ENCODE data around the gene FOXP2. TPM values are rescaled to one million over a fixed set of nuclear protein-coding genes. Genes with fewer than 3 reads are reported as not detected.

The FOXP2 gene
- total and polyA plus RNA-seq, 4 donors, result 1.2 to 7.4 (median 5.7) TPM

- Histone ChIP-seq H3K4me1 (ENCODE audit: control insufficient read depth in 4 of 4, insufficient read depth in 4 of 4, low read length in 3 of 4) (peaks cover 2 to 5% (median 4%) of the 10 kb centered on the region in 4 donors), H3K9me3 (ENCODE audit: control insufficient read depth in 4 of 4, low read length in 3 of 4) (no peaks in the 10 kb centered on the region), H3K36me3 (ENCODE audit: control insufficient read depth in 4 of 4, insufficient read depth in 3 of 4, low read depth in 1 of 4, low read length in 3 of 4) (peaks cover 0 to 1% (median 0%) of the 10 kb centered on the region in 4 donors), H3K9ac (ENCODE audit: low read depth in 1 of 2, low read length in 2 of 2) (peak overlapping the region in 1 of 2 donors; percentile 40), H3K27ac (ENCODE audit: low read depth in 1 of 2, low read length in 2 of 2) (no peak overlapping the region), H3K27me3 (ENCODE audit: control insufficient read depth in 4 of 4, insufficient read depth in 4 of 4, low read length in 3 of 4) (no peaks in the 10 kb centered on the region), H3K4me3 (ENCODE audit: low read depth in 1 of 3, low read length in 3 of 3) (peak overlapping the region in 1 of 3 donors; percentile 11)
- no peak for DNase-seq (ENCODE audit: low spot score)
- TF ChIP-seq RAD21 (IDR thresholded peaks at IDR 0.05) (no peak), MAX (IDR thresholded peaks at IDR 0.05) (no peak), HNF4A (conservative IDR thresholded peaks at IDR 0.05) (no peak), TAF1 (conservative IDR thresholded peaks at IDR 0.05) (no peak), RXRA (IDR thresholded peaks at IDR 0.05) (peak in 1 of 2 donors; percentile 4), YY1 (IDR thresholded peaks at IDR 0.05) (peak; percentile 59), HNF4G (IDR thresholded peaks at IDR 0.05) (no peak), REST (IDR thresholded peaks at IDR 0.05) (no peak), FOXA2 (IDR thresholded peaks at IDR 0.05) (peak; percentile 94), CTCF (IDR thresholded peaks at IDR 0.05; ENCODE audit: low read depth, low read length, missing input control) (no peak), FOXA1 (IDR thresholded peaks at IDR 0.05) (peak; percentile 94)
- 24% methylated on average over 5 of the region's 5 CpGs for WGBS
Measured at GRCh38 chr7:114502454-114503254, 88.0 kb downstream of the FOXP2 start.

GRCh38 chr7:114504586-114504985, 90.0 kb downstream of the FOXP2 start:
- no peaks in the 10 kb centered on the region for H3K27me3 ChIP-seq (ENCODE audit: control insufficient read depth in 4 of 4, insufficient read depth in 4 of 4, low read length in 3 of 4)
- 93% methylated on average over 1 of the region's 1 CpG for WGBS
- TF ChIP-seq TAF1 (conservative IDR thresholded peaks at IDR 0.05), result no peak
- no peak for TF ChIP-seq MAX (IDR thresholded peaks at IDR 0.05)
- TF ChIP-seq HNF4A (conservative IDR thresholded peaks at IDR 0.05), result no peak
- TF ChIP-seq FOXA2 (IDR thresholded peaks at IDR 0.05), result no peak
- no peak for TF ChIP-seq ATF3 (IDR thresholded peaks at IDR 0.05)
- TF ChIP-seq NR2F2 (IDR thresholded peaks at IDR 0.05), result no peak
- TF ChIP-seq GABPA (IDR thresholded peaks at IDR 0.05 in 1 of 2, conservative IDR thresholded peaks at IDR 0.05 in 1 of 2), result no peak
- TF ChIP-seq REST (IDR thresholded peaks at IDR 0.05), result no peak
- TF ChIP-seq JUND (IDR thresholded peaks at IDR 0.05), result no peak
- no peak for TF ChIP-seq ZBTB33 (IDR thresholded peaks at IDR 0.05)
- no peak for TF ChIP-seq SP1 (IDR thresholded peaks at IDR 0.05)
- no peak for TF ChIP-seq EGR1 (IDR thresholded peaks at IDR 0.05; ENCODE audit: low read depth in 2 of 2)
- TF ChIP-seq FOXA1 (IDR thresholded peaks at IDR 0.05), result no peak

More at GRCh38 chr7:114504586-114504985, 90.0 kb downstream of the FOXP2 start:
- H3K9ac ChIP-seq (ENCODE audit: low read depth in 1 of 2, low read length in 2 of 2), result no peak overlapping the region
- no peak for DNase-seq (ENCODE audit: low spot score)
- no peaks in the 10 kb centered on the region for H3K36me3 ChIP-seq (ENCODE audit: control insufficient read depth in 4 of 4, insufficient read depth in 3 of 4, low read depth in 1 of 4, low read length in 3 of 4)
- peaks cover 2 to 5% (median 4%) of the 10 kb centered on the region in 4 donors for H3K4me1 ChIP-seq (ENCODE audit: control insufficient read depth in 4 of 4, insufficient read depth in 4 of 4, low read length in 3 of 4)
- H3K4me3 ChIP-seq (ENCODE audit: low read depth in 1 of 3, low read length in 3 of 3), result no peak overlapping the region
- H3K9me3 ChIP-seq (ENCODE audit: control insufficient read depth in 4 of 4, low read length in 3 of 4), result no peaks in the 10 kb centered on the region
- no peak overlapping the region for H3K27ac ChIP-seq (ENCODE audit: low read depth in 1 of 2, low read length in 2 of 2)
